Fibroblast of gingiva (primary cell): Measurements from ENCODE around the gene CDKL5.
"Not testable (repeated sequence)": the region's sequence is repeated elsewhere in the genome, so short reads cannot be mapped to it uniquely, and the experiment has no call there.

Experiments
- DNase-seq: peaks from one replicate; pipeline ENCODE4 v3.0.0-alpha.2; 2011; ENCODE audit warnings: low read depth

The CDKL5 gene

DNA sequence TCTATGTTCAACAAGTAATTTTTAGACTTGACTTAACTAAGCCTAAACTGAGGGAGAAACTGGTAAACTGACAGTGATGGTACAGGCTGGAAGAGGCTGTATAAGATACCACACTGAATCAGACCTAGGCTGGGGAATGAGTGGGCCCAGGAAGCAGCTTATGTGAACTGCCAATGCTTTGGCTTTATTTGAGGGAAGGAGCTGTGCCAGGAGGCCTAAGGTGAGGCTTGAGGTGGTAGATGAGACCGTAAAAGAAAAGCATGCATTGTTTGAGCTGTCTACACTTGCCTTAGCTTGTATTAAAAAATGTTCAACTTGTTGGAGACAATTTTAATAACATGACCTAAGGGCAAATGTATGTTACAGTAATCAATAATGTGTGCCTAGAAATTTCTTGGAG is 150.3 kb downstream of the CDKL5 start:
- DNase-seq: no peak

DNA sequence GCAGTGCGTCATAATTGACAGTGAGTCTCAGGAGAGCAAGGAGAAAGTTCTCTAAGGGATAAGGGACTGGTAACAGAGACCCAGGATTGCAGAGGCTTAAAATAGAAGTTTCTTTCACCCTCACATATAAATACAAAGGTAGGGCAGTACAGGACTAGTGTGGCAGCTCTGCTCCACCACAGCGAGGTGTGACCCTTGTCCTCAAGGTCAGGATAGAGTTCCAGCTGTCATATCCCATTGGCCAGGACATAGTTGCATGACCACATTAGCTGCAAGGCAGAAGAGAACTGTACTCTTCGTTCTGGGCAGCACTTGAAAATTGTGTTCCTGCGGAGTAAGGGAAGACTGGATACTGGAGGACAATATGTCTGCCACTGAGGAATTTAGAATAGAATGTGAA is 152.0 kb downstream of the CDKL5 start:
- no peak for DNase-seq

DNA sequence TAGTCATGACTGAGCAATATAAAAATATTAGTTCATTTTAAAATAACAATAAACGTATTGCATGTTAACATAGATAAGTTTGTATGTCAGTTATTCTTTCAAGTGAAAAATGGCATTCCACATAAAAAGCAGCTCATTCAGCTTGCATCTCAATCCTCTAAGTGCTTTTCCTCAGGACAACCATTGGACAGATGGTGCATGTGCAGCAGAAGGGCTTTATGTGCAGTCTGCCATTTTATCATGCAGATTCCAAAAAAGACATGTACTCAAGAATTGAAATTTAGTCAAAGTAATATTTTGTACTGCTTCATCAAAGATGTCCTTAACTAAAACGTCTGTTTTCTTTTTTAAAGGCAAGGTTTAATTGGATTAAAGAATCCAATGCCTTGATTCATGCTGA is 153.1 kb downstream of the CDKL5 start:
- DNase-seq: no peak

DNA sequence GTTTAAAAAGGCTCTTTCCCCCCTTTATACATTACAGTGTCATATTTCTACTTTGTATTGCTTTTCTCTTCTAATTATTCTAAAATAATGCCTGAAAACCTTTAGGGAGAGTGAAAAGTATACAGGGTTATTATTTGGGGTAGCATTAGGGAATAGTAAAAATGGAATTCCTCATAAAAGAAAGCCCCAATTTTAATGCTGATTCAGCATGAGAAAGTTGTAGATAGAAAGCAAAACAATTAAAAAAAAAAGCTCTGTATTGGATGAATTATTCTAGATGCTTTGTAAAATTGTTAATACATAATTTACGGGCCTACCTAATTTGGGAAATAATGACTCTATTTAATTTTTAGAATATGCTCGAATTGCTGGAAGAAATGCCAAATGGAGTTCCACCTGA is 154.1 kb downstream of the CDKL5 start:
- no peak for DNase-seq

DNA sequence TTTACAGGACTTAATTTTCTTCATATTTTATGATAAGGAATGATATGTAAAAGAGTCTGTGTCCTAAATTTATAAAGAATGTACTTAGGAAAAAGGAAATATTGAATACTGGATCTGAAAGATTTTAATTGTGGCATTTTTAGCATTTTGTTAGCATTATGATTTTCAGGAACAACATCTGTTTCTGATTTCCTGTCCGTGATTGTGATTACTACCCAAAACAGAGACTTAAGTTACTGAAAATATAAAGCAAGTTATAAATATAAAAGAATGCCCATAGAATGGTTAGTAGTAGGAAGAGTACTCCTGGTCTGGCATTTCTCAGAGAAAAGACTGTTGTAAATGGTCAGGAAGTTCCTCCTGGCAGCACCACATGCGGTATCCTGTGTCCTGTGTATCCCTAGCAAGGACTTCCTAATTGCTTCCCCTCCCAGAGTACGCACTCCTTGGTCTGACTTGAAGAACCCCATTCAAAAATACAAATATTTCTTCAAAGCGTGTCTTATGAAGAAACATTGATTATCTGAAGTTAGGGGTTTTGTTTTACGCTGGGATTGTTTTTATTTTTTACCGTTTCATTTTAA is 157.6 kb downstream of the CDKL5 start:
- peak; percentile 21 for DNase-seq

DNA sequence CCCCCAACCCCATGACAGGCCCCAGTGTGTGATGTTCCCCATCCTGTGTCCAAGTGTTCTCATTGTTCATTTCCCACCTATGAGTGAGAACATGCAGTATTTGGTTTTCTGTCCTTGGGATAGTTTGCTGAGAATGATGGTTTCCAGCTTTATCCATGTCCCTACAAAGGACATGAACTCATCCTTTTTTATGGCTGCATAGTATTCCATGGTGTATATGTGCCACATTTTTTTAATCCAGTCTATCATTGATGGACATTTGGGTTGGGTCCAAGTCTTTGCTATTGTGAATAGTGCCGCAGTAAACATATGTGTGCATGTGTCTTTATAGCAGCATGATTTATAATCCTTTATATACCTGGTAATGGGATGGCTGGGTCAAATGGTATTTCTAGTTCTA is 163.9 kb downstream of the CDKL5 start:
- not testable (repeated sequence) for DNase-seq

DNA sequence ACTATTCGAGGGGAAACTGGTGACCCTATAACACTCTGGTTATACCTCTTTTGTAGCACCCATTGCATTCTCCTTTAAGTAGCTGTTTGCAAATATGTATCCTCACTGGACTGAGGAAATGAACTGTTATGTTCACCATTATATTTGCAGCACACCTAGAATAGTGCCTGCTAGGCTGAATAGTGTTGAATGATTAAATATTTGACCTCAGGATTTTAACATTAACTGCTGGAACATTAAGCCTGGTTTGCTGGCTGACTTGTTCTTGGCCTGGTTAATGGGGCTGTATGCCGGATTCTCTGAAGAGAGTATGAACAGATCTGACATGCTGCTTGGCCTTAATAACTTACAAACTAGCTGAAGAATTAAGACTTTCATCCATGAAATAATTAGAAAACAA is 166.4 kb downstream of the CDKL5 start:
- DNase-seq: no peak

DNA sequence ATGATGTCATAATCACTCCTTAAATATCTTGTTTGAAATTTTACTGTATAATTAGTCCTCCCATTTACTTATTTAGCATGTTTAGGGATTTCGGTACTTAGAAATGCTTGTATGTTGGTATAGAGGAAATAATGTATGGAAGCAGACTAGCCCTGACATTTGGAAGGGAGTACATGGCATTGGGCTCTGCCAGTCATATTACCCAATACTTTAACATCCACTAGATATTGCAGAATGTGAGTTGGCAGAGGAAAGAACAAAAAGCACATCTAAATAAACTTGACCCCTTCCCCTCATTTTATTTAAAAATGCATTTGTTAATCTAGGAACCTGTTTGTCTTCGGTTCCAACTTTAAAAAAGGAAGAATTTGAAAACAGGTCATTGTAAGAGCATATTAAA is 168.7 kb downstream of the CDKL5 start:
- no peak for DNase-seq

DNA sequence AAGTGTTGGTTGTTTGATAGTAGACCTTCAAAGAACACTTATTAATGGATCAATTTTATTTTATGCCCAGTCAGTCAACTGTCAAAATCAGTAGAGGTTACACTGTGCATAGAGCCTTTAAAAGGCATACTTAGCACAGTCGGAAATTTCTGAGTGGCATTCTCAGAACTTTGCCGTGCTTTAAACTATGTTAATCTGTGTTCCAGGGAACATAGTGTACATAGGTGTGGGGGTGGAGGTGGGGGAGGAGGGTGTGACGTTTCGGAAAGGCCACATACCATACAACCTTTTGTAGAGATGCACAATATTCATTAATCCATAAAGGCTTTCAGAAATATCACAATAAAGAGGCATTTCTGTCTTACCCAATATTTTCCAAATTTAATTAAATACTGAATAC is 170.7 kb downstream of the CDKL5 start:
- DNase-seq: no peak

DNA sequence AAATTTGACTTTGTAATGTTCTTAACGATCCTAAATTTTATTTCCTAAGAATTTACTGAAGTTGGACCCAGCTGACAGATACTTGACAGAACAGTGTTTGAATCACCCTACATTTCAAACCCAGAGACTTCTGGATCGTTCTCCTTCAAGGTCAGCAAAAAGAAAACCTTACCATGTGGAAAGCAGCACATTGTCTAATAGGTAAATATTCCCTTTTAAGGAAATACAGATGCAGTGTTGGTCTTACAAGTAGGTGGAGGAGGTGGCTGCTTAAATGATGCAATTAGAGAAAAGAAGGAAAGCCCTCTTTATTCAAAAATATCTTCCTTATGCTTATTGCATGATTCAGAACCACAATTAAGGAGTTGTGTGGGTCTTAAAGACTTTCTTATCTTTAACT is 173.0 kb downstream of the CDKL5 start:
- DNase-seq: no peak

DNA sequence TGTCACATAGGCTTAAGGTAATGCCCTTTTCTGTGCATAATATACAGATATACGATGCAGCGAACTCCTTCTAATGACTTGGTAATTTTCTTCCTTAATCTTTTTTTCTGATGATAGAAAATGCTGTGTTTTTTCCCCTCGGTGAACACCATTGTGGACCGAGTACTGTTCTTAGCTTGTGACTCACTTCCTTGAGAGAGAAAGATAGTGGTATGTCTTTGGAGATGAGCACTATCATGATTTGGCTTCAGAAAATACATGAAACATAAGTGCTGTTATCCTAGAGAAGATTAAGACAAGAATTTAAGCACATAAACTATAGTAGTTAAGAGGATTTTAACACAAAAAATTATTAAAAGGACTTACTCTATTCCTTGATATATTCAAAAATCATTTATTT is 182.6 kb downstream of the CDKL5 start:
- DNase-seq: no peak

DNA sequence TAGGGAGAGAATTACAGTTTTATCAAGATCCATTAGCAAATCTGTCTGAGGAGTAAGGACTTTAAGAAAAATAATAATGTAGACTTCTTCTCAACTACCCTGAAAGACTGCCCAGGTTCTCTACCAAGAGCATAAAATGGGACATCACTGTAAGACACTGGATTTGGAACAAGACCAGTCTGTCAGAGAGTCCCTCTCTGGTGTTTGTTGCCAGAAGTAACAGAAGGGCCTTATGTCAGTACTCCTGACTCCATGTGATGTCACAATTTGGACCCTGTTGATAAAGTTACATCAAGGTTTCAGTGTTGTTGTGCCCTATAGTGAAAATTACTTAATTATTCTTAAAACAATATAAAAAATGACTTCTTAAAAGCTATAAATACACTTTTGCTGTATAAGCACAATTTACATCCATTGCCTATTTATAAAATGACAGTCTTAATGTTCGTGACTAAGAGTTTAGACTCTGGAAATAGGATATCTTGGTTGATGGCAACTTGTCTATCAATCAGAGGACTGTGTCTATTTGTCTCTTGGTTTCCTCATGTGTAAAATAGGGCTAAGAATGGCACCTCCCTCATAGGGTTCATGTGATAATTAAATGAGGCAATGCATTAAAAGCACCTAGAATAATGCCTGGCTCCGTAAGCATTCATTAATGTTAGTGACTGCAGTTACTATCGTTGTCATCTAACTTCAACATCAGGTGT is 188.7 kb downstream of the CDKL5 start:
- DNase-seq: no peak

DNA sequence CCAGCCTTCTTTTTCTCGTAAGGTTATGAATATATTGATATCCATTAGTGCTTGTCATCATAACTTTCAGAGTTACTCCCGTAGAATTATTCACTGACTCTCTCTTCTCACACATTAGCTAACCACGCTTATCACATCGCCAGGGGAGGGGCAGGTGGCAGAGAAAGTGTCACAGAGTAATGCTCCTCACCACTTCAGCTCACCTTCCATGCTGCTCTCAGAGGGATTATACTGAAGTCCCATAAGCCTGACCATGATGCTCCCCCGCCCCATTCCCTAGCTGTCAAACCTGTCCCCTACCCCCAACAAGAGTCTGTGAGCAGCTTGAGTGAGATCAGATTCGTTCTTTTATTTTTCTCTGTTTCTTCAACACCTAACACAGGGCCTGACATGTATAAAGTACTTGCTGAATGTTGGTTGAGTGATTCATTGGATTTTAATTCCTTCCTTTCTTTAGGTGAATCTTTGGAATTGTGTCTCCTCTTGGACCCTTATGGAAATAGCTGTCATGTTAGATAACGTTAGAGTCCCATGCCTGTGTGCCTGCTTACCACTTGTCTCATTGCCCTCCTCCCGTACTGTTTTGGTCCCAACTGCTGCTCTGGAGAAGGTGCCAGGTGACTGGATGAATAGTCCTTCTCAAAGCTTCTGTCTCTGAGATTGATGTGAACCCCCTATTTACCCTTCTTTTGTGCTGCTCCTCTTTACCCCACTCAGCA is 191.4 kb downstream of the CDKL5 start:
- DNase-seq: no peak

DNA sequence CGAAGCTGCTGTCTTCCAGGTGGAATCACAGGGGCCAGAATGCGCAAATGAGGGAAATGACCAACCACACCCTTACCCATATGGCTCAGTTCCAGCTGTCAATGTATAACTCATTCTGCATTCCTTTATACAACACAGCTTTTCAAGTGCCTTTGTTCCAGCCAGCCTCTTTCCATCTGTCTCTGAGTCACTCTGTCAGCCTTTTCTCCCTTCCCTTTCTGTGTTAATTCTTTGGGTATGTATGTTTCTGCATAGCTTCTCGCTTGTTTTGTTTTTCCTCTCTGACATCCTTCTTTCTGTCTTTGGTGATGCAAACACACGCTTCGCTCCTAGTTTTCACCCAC is 192.0 kb downstream of the CDKL5 start:
- peak; percentile 0 for DNase-seq

DNA sequence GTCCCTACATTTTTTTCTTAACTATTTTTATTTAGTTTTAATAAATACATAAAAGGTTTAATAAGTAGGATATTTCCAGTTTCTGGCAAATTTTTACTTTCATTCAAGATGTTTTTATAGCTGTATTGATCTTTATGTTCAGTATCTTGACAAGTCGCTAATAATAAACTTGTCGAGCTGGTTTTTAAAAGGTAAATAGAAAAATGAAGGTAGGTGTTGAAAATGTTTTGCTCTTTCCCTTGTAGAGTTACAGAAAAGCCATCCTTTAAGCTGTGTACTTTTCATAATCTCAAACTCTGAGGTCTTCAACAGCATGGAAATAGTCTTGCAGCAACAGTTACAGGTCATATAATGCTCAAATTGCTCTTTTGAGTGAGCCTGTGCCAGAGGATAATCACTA is 193.9 kb downstream of the CDKL5 start:
- DNase-seq: no peak

DNA sequence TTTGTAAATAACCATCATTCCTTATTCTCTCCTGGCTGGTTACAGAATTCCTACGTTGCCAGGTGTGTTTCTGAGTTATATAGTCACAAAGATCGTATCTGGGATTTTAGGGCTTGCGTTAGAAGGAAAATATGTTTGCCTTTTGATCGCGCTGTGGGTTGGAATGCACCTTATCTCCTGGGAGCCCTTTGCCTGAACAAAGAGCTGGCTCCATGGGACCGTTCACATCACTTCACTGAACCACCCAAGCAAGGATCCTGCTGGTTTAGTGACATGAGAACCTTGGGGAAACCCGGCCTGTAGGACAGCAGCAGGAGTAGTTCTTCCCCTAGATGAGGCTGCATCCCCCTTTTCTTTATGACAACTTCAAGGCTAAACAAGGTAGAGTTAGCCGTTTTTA is 194.9 kb downstream of the CDKL5 start:
- no peak for DNase-seq

DNA sequence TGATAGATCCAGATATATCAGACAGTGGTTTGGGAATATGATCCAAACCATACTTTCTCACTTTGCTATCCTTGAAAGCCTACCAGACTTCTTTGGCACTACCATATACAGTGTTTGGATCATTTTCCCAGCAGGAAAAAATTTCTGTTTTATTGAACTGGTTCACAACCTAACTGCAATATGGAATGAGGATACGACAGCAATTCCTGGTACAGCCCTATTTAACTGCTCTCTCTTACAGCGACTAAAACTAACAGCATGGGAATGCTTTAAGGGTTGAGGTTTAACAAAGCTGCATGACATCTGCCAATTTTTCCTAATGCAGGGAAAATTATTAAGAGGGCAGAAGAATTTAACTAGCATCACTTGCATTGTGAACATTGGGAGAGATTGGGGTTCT is 199.2 kb downstream of the CDKL5 start:
- no peak for DNase-seq

DNA sequence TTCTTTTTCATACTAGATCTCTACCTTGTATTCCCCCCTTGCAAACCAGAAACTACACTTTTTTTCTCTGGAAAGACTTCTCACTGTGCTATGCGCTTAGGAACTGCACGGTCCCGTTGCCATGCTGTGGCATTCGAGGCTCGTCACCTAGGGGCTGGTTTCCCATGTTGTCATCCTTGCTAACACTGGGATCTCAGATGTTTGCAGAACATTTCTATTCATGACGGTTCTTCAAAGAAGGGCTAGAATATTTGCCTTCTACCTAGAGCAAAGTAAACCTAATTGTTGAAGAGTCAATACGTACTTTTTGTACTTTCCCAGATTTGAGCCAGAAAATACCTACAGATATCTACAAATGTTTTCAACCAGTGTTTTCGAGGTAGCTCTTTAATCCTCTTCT is 205.5 kb downstream of the CDKL5 start:
- no peak for DNase-seq

DNA sequence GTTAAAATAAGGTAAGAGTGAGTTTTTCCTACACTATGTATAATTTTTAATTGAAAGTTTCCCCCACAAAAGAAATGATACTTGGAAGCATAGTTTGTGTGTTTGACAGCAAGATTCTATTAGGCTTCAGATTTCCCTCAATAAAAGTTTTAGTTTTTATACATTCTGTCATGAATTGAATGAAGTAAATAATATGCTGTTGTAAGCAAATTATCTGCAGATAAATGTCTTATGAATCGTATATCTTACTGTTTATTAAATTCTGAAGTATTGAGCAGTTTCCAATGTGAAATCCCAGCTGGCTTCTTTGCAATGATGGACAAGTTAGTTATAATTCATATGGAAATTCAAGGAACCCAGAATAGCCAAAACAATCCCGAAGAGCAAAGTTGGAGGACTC is 213.0 kb downstream of the CDKL5 start:
- no peak for DNase-seq

DNA sequence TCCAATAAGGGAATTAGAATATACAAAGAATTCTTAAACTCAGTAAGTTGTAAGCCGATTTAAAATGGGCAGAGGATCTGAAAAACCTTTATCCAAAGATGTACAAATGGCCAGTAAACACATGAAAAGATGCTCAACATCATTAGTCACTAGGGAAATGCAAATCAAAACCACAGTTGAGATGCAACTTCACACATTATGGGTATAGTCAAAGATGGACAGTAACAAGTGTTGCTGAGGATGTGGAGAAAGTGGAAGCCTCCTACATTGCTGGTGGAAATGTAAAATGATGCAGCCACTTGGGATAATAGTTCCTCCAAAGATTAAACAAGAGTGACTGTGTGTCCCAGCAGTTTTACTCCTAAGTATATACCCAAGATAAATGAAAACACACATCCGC is 213.9 kb downstream of the CDKL5 start:
- DNase-seq: no peak

DNA sequence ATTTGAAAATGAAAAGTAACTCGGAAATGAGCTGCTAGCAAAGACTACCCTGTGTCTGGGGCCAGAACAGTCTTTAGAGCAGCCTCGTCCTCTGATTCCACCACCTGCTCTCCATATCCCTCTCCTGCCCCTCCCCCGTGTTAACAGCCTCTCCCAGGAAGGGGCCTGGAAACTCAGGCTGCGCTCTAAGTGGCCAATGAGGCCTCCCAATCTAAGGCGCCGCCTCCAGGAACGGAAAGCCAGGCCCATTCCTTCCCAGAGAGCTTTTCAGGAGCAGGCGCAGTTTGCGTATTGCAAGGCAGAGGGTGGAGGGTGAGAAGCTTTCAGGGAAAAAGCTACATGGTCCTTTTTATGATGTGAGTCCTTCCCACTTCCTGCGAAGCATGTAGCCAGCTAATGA is 215.3 kb downstream of the CDKL5 start:
- DNase-seq: no peak

DNA sequence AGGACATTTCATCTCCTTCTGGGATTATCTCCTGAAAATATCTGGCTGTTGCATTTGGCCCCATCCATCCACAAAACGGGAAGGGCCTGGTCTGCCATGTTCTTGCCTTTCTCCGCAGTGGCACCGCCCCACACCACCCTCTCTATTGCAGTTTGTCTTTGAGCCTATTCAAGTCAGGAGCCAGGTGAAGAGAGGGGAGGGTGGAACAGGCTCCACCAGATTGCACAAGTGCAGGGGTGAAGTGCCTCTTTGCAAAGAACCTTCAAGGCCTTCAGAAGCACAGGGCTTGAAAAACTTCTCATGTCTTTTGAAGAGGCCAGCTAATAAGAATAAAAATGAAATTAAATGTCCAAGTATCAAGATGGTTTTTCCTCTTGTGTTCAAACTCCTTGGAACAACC is 217.8 kb downstream of the CDKL5 start:
- no peak for DNase-seq

DNA sequence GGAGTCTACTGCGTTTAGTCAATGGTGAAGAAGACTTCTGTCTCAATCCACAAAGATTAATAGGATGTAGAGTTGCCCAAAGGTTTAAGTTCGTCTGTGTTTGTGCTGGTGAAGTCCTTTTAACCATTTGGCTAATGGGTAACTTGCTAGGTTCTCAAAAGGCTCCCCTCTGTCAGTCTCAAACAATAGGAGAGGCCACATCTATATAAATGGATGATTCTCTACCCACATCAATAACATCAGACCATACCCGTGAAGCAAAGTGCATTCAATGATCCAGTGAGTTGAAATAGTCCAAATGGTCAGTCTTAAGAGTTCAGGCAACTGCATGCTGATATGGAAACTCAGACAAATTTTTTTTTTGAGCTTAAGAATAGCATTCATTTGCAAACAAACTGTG is 218.4 kb downstream of the CDKL5 start:
- no peak for DNase-seq

DNA sequence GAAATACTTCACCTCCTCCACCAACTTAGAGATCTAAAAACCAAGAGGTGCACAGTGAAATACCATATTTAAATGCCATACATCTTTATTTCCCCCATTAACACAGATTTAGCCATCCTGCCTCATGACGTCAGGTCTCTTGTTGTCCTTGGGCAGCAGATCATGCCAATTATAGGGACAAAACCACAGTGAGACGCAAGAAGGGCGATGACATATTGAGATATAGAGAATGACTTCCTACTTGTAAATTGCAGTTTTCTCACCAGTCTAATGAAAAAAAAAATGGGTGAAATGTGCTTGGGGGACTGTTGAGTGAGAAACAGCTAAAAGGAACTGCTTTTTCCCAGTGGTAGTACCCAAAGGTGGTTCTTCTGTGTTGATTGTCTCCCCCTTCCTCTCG is 222.2 kb downstream of the CDKL5 start:
- DNase-seq: no peak
